Loucy (cell line): ENCODE measurements around the gene EPN2.

Experiments
- H2AFZ ChIP-seq: fragments of 200-600 bp; sonication (generic); 2 replicates; pipeline ENCODE4 v1.6.0; 2016; ENCODE audit warnings: antibody characterized with exemption, mild to moderate bottlenecking, low read length, moderate library complexity
- H3F3A ChIP-seq: fragments of 200-600 bp; 2 replicates; pipeline ENCODE4 v1.6.0; 2016; ENCODE audit warnings: antibody characterized with exemption, low read depth, mild to moderate bottlenecking
- H3K27me3 ChIP-seq: fragments of 200-600 bp; sonication (generic); 2 replicates; pipeline ENCODE4 v1.6.1; 2014; ENCODE audit warnings: low read length, mild to moderate bottlenecking; ENCODE audit not compliant: insufficient read depth, poor library complexity, severe bottlenecking
- H3K36me3 ChIP-seq: fragments of 200-600 bp; sonication (generic); 2 replicates; pipeline ENCODE4 v1.6.1; 2016; ENCODE audit warnings: low read length; ENCODE audit not compliant: insufficient read depth
- H3K4me1 ChIP-seq: fragments of 200-600 bp; sonication (generic); 2 replicates; pipeline ENCODE4 v1.5.1; 2014; ENCODE audit warnings: low read length, mild to moderate bottlenecking; ENCODE audit not compliant: insufficient read depth, poor library complexity, severe bottlenecking
- H3K4me2 ChIP-seq: fragments of 200-600 bp; sonication (generic); 2 replicates; pipeline ENCODE4 v1.6.0; 2014; ENCODE audit warnings: antibody characterized with exemption, low read length, low read depth, mild to moderate bottlenecking; ENCODE audit not compliant: poor library complexity, severe bottlenecking
- H3K4me3 ChIP-seq: fragments of 200-600 bp; sonication (generic); 2 replicates; pipeline ENCODE4 v1.5.1; 2014; ENCODE audit warnings: low read length, mild to moderate bottlenecking, mixed read lengths; ENCODE audit not compliant: poor library complexity, severe bottlenecking
- H3K79me2 ChIP-seq: fragments of 200-600 bp; sonication (generic); 2 replicates; pipeline ENCODE4 v1.6.1; 2014; ENCODE audit warnings: low read length; ENCODE audit not compliant: insufficient read depth
- H3K9ac ChIP-seq: fragments of 200-600 bp; sonication (generic); 2 replicates; pipeline ENCODE4 v1.6.0; 2014; ENCODE audit warnings: mild to moderate bottlenecking, low read depth, low read length, moderate library complexity; ENCODE audit not compliant: poor library complexity, severe bottlenecking
- H3K9me2 ChIP-seq: fragments of 200-600 bp; sonication (generic); replicated peaks from 2 replicates; pipeline ENCODE4 v1.6.1; 2016; ENCODE audit warnings: low read depth, low read length, mixed read lengths
- H3K9me3 ChIP-seq: fragments of 200-600 bp; sonication (generic); 2 replicates; pipeline ENCODE4 v1.6.1; 2014; ENCODE audit warnings: mild to moderate bottlenecking, antibody characterized with exemption, low read length, low read depth; ENCODE audit not compliant: insufficient read depth
- H4K20me1 ChIP-seq: fragments of 200-600 bp; sonication (generic); 2 replicates; pipeline ENCODE4 v1.6.0; 2014; ENCODE audit warnings: antibody characterized with exemption, low read length, mild to moderate bottlenecking; ENCODE audit not compliant: insufficient read depth, poor library complexity, severe bottlenecking
- EZH2phosphoT487 ChIP-seq: fragments of 200-600 bp; IDR thresholded peaks from 2 replicates; pipeline ENCODE4 v1.6.1; 2018; ENCODE audit warnings: antibody characterized with exemption, mild to moderate bottlenecking, moderate library complexity, borderline replicate concordance
- TF ChIP-seq, protein P1 (sequence below): fragments of 200-600 bp; sonication (generic); conservative IDR thresholded peaks from 2 replicates; pipeline ENCODE4 v1.5.1; 2014; ENCODE audit warnings: mild to moderate bottlenecking, antibody characterized with exemption, low read length

The EPN2 gene

DNA sequence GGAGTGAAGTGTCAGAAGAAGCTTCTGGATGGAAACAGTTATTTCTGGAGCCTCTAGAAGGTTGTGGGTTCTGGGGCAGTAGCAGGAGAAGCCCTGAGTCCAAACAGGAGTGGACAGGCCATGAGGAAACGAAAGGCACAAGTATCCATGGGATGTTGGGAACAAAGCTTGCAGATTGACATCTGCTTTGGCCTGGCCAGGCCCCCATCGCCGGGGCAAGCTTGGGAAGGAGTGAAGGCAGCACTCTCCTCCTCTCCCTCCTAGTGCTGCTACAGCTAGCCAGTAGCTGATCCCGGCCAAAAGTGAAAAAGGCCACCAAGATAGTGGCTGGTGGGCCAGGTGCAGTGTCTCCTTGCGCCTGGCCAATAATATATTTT, 85.0 kb downstream of the EPN2 start:
- Histone ChIP-seq H3K79me2 (no peaks in the 10 kb centered on the region), H3K9me3 (no peaks in the 10 kb centered on the region), H4K20me1 (no peaks in the 10 kb centered on the region), H3K27me3 (peaks cover 16% of the 10 kb centered on the region), H3K9ac (no peak overlapping the region), H3K36me3 (no peaks in the 10 kb centered on the region), H3K9me2 (no peaks in the 10 kb centered on the region), H3K4me1 (peaks cover 6% of the 10 kb centered on the region), H3F3A (no peaks in the 10 kb centered on the region), H3K4me2 (no peak overlapping the region), H2AFZ (no peak overlapping the region), H3K4me3 (no peak overlapping the region)
- TF ChIP-seq EZH2phosphoT487, result no peak
- TF ChIP-seq, protein P1, sequence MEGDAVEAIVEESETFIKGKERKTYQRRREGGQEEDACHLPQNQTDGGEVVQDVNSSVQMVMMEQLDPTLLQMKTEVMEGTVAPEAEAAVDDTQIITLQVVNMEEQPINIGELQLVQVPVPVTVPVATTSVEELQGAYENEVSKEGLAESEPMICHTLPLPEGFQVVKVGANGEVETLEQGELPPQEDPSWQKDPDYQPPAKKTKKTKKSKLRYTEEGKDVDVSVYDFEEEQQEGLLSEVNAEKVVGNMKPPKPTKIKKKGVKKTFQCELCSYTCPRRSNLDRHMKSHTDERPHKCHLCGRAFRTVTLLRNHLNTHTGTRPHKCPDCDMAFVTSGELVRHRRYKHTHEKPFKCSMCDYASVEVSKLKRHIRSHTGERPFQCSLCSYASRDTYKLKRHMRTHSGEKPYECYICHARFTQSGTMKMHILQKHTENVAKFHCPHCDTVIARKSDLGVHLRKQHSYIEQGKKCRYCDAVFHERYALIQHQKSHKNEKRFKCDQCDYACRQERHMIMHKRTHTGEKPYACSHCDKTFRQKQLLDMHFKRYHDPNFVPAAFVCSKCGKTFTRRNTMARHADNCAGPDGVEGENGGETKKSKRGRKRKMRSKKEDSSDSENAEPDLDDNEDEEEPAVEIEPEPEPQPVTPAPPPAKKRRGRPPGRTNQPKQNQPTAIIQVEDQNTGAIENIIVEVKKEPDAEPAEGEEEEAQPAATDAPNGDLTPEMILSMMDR, result 0 out of 2 replicates have a peak, but pooled peaks have one; percentile 8

DNA sequence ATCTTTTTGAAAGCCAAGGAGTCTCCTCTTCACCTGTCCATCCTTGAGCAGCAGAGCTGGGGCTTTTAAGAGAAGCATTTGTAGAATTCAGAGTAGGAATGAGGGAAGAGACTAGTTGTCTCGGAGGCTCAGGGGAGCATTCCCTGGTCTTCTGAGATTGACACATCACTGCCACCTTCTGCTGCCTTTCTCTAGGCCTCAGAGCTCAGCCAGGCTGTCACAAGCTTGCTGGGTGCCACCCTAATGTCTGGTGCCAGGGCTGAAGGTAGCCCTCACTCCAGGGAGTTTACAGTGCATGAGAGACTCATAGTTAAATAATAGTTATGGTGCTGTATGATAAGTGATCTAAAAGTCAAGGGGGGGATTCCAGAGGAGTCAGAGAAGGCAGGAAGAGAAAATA, 85.7 kb downstream of the EPN2 start:
- TF ChIP-seq, protein P1, result no peak
- TF ChIP-seq EZH2phosphoT487, result no peak
- Histone ChIP-seq H3F3A (no peaks in the 10 kb centered on the region), H4K20me1 (no peaks in the 10 kb centered on the region), H3K27me3 (peaks cover 16% of the 10 kb centered on the region), H3K4me3 (no peak overlapping the region), H3K4me1 (no peaks in the 10 kb centered on the region), H3K9me3 (no peaks in the 10 kb centered on the region), H2AFZ (no peak overlapping the region), H3K9me2 (no peaks in the 10 kb centered on the region), H3K79me2 (no peaks in the 10 kb centered on the region), H3K36me3 (no peaks in the 10 kb centered on the region), H3K4me2 (no peak overlapping the region), H3K9ac (no peak overlapping the region)

DNA sequence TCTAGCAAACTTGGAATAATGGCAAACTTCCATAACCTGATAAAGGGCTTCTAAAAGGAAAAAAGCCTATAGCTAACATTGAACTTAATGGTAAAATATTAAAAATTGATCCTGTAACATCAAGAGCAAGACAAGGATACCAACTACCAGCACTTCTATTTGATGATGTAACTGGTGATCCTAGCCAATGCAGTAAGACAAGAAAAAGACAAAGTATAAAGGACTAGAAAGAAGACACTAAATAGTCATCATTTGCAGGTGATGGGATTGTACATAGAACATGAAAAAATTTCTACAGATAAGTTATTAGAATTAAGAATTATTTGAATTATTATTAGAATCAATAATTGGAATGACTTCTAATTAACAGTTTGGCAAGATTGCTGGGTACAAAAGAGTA, 88.4 kb downstream of the EPN2 start:
- H3K27me3 ChIP-seq, result peaks cover 16% of the 10 kb centered on the region
- no peak overlapping the region for H2AFZ ChIP-seq
- no peaks in the 10 kb centered on the region for H3K9me2 ChIP-seq
- H3K79me2 ChIP-seq, result no peaks in the 10 kb centered on the region
- H3K36me3 ChIP-seq, result no peaks in the 10 kb centered on the region
- no peaks in the 10 kb centered on the region for H3K9me3 ChIP-seq
- H3K4me3 ChIP-seq, result no peak overlapping the region
- no peak for TF ChIP-seq EZH2phosphoT487
- TF ChIP-seq, protein P1, result no peak
- H3F3A ChIP-seq, result no peaks in the 10 kb centered on the region
- no peak overlapping the region for H3K9ac ChIP-seq
- H3K4me2 ChIP-seq, result no peak overlapping the region
- no peaks in the 10 kb centered on the region for H4K20me1 ChIP-seq
- no peaks in the 10 kb centered on the region for H3K4me1 ChIP-seq
